K562 (cell line): Measurements from ENCODE around the gene CDH12. TPM values are rescaled to one million over a fixed set of nuclear protein-coding genes. Genes with fewer than 3 reads are reported as not detected.

Experiments used
- ATAC-seq: fragments of 200-7000 bp; cut with Tn5 transposase; 3 replicates; pipeline ENCODE4 v1.9.1; 2020; ENCODE audit warnings: moderate library complexity
- BruUV-seq: library from RNA; stranded (reverse); fragments of 400-500 nt; replicated peaks from 2 replicates; lab custom pipeline; 2021; lab: Mats Ljungman, UMichigan
- CTCF ChIA-PET: fragments of 300-600 bp; formaldehyde crosslinking; extraction: SDS; loops from one replicate; lab custom pipeline; 2021; ENCODE audit warnings: low intra/inter-chr PET ratio; lab: Yijun Ruan, JAX
- POLR2A ChIA-PET: fragments of 300-600, 350-650 bp; sonication (Branson Sonifier 250); formaldehyde crosslinking; extraction: SDS; loops from one replicate; lab custom pipeline; 2021; ENCODE audit warnings: antibody characterized with exemption, inconsistent platforms; lab: Yijun Ruan, JAX
- DNase-seq, 4 experiments: peaks; one replicate each; pipeline versions ENCODE4 v3.0.0 to v3.0.0-alpha.2; 2011 to 2018; ENCODE audit warnings: low spot score in 3 of 4, mixed read lengths in 3 of 4; ENCODE audit errors: extremely low read depth in 1 of 4
- FAIRE-seq: peaks from 2 replicates; lab custom pipeline; 2011; peaks lifted over from hg19 to GRCh38; lab: Jason Lieb, UNC
- H2AFZ ChIP-seq: 2 replicates; pipeline ENCODE4 v1.6.0; 2011; ENCODE audit warnings: low read depth, low read length, control low read depth, inconsistent platforms
- H3K27ac ChIP-seq: fragments of 200-600 bp; 3 replicates; pipeline ENCODE4 v1.8.0; 2011; ENCODE audit warnings: low read depth, mild to moderate bottlenecking, control low read depth, inconsistent platforms, low read length, moderate library complexity, mixed read lengths; ENCODE audit errors: extremely low read depth
- H3K27me3 ChIP-seq, 2 experiments: fragments of 300-600 bp in 1 of 2; 2 replicates in 1 of 2; 3 replicates in 1 of 2; pipeline versions ENCODE4 v1.6.0 to v1.8.0; 2011; ENCODE audit warnings: inconsistent platforms in 2 of 2, low read length in 2 of 2, mild to moderate bottlenecking in 1 of 2, mixed read lengths in 1 of 2, moderate library complexity in 1 of 2; ENCODE audit not compliant: control insufficient read depth in 2 of 2, insufficient read depth in 2 of 2
- H3K36me3 ChIP-seq: fragments of 300-600 bp; 3 replicates; pipeline ENCODE4 v1.8.0; 2011; ENCODE audit warnings: mild to moderate bottlenecking, low read length, inconsistent platforms; ENCODE audit not compliant: control insufficient read depth, insufficient read depth
- H3K4me1 ChIP-seq, 2 experiments: fragments of 200-600 bp in 1 of 2; replicated peaks in 1 of 2; 2 replicates in 1 of 2; 3 replicates in 1 of 2; pipeline versions ENCODE4 v1.5.1 to v1.8.0; 2011; ENCODE audit warnings: inconsistent platforms in 2 of 2, low read length in 2 of 2, mild to moderate bottlenecking in 1 of 2, mixed read lengths in 1 of 2, moderate library complexity in 1 of 2; ENCODE audit not compliant: control insufficient read depth in 2 of 2, insufficient read depth in 2 of 2
- H3K4me2 ChIP-seq: 2 replicates; pipeline ENCODE4 v1.6.1; 2011; ENCODE audit warnings: low read length, control low read depth, inconsistent platforms, mixed read lengths; ENCODE audit not compliant: insufficient read depth
- H3K4me3 ChIP-seq: fragments of 200-600 bp; sonication (generic), shearing (Covaris generic); 2 replicates; pipeline ENCODE4 v1.5.1; 2016; ENCODE audit warnings: control low read depth, inconsistent platforms
- H3K79me2 ChIP-seq: fragments of 200-600 bp; 3 replicates; pipeline ENCODE4 v1.8.0; 2011; ENCODE audit warnings: low read length, inconsistent platforms; ENCODE audit not compliant: control insufficient read depth, insufficient read depth
- H3K9ac ChIP-seq, 2 experiments: 2 replicates each; pipeline versions ENCODE4 v1.6.0 to v1.6.1; 2011; ENCODE audit warnings: low read depth in 2 of 2, low read length in 2 of 2, control low read depth in 1 of 2, inconsistent platforms in 1 of 2, mild to moderate bottlenecking in 1 of 2, mixed read lengths in 1 of 2; ENCODE audit not compliant: insufficient read depth in 1 of 2
- H3K9me1 ChIP-seq: one replicate; pipeline ENCODE4 v1.6.0; 2011; ENCODE audit warnings: inconsistent platforms, mild to moderate bottlenecking, low read length, moderate library complexity; ENCODE audit not compliant: control insufficient read depth, insufficient read depth
- H3K9me3 ChIP-seq: replicated peaks from 2 replicates; pipeline ENCODE4 v1.5.1; 2011; ENCODE audit warnings: low read depth, low read length, inconsistent platforms; ENCODE audit not compliant: control insufficient read depth, insufficient read depth
- H4K20me1 ChIP-seq: replicated peaks from 2 replicates; pipeline ENCODE4 v1.6.1; 2011; ENCODE audit warnings: low read length, inconsistent platforms, mixed read lengths; ENCODE audit not compliant: control insufficient read depth, insufficient read depth
- CBX3 ChIP-seq, 2 experiments: IDR thresholded peaks; 1 replicate in 1 of 2; 2 replicates in 1 of 2; pipeline ENCODE4 v1.6.1; 2012; ENCODE audit warnings: inconsistent platforms in 2 of 2, low read length in 2 of 2, borderline replicate concordance in 1 of 2, control low read depth in 1 of 2
- E2F3 ChIP-seq: fragments of 250-450 bp; sonication (Bioruptor Pico); IDR thresholded peaks from 2 replicates; pipeline ENCODE4 v1.4.0; 2020; ENCODE audit warnings: mild to moderate bottlenecking
- MAZ ChIP-seq, 2 experiments: fragments of 450-650 bp in 1 of 2; sonication (generic) in 1 of 2; formaldehyde crosslinking; IDR thresholded peaks in 1 of 2; conservative IDR thresholded peaks in 1 of 2; 2 replicates each; pipeline versions ENCODE4 v1.4.0 to v1.5.0; 2020; ENCODE audit warnings: mild to moderate bottlenecking in 1 of 2, missing genetic modification reagents in 1 of 2
- MYBL2 ChIP-seq, 2 experiments: fragments of 450-650 bp in 1 of 2; sonication (generic) in 1 of 2; formaldehyde crosslinking in 1 of 2; IDR thresholded peaks; 2 replicates each; pipeline versions ENCODE4 v1.6.1 to v1.8.1; 2017 to 2022; ENCODE audit warnings: borderline replicate concordance in 1 of 2, inconsistent platforms in 1 of 2, low read depth in 1 of 2, mild to moderate bottlenecking in 1 of 2, missing genetic modification reagents in 1 of 2, moderate library complexity in 1 of 2
- POLR2G ChIP-seq: fragments of 200-400 bp; formaldehyde crosslinking; IDR thresholded peaks from 2 replicates; pipeline ENCODE4 v1.6.1; 2017; ENCODE audit warnings: low read depth, mild to moderate bottlenecking, antibody characterized with exemption, low read length, moderate library complexity
- SMAD2 ChIP-seq: fragments of 150-350 bp; IDR thresholded peaks from 2 replicates; pipeline ENCODE4 v1.6.1; 2014; ENCODE audit warnings: low read depth, mild to moderate bottlenecking, low read length
- ZNF316 ChIP-seq: fragments of 450-650 bp; IDR thresholded peaks from 2 replicates; pipeline ENCODE4 v1.6.1; 2016
- WGBS: fragments of 100-300 bp; shearing (Covaris generic); methylation state at CpG from one replicate; pipeline ENCODE4 v1.1.6; 2016; ENCODE audit warnings: low coverage, mixed read lengths; ENCODE audit not compliant: insufficient coverage; ENCODE audit errors: missing lambda C conversion rate; 5-methylcytosine and 5-hydroxymethylcytosine counted together
- in situ Hi-C: fragments of 300-500 bp; cut with MboI; formaldehyde crosslinking; loops from 4 replicates; pipeline ENCODE4 v1.15.0; 2018; ENCODE audit warnings: inconsistent platforms, mixed read lengths
- intact Hi-C: fragments of 100-400 bp; cut with micrococcal nuclease; formaldehyde crosslinking; loops from 2 replicates; pipeline ENCODE4 v1.14.2; 2022
- polyA plus RNA-seq, 8 experiments: library from polyadenylated mRNA; depleted of rRNA in 4 of 8; stranded (reverse) in 5 of 8; unstranded in 3 of 8; fragments of >200 nt; fragmentation: Nextera tagmentation in 2 of 8; fragmentation: Illumina TruSeq in 1 of 8; extraction: Ambion mirVana in 2 of 8; extraction: Trizol in 1 of 8; gene quantifications; 2 replicates each; pipeline versions ENCODE4 v1.2.1 to v1.2.3, GENCODE V29; 2011 to 2014; ENCODE audit warnings: inconsistent platforms in 1 of 8, missing spikeins in 1 of 8
- total RNA-seq, 7 experiments: library from RNA; depleted of rRNA in 6 of 7; stranded (reverse); fragments of >200 nt in 6 of 7; fragmentation: Illumina TruSeq in 2 of 7; extraction: Trizol in 2 of 7; gene quantifications; 2 replicates each; pipeline versions ENCODE4 v1.2.1 to v1.2.3, GENCODE V29; 2011 to 2021; ENCODE audit warnings: low replicate concordance in 1 of 7
- TF ChIP-seq, protein P1 (sequence below): fragments of 250-450 bp; sonication (Bioruptor Pico); IDR thresholded peaks from 2 replicates; pipeline ENCODE4 v1.8.0; 2021; ENCODE audit warnings: mild to moderate bottlenecking, moderate library complexity

Gene CDH12
- total and polyA plus RNA-seq, 9 of the 15 experiments (the other 6 are each of a cell fraction or from before 2014, with no cell fraction given), result 0.03 to 1.7 (median 0.37) TPM

DNA sequence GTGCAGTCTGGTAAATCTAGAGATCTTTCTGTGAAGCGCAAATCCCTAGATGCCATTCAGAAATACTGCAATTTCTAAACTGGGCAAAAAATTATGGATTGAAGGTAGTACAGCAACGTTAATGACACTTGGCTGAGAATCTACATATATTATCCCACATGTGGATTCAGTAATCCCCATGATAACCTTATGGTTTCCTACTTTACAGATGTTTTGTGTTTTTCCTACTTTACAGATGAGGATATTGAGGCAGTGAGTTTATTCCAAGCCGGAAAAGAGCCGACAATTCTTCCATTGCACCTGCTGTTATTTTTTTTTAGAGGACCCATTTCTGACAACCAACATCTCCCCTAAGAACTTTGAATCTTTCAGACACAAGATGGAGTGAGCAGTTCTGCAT, 796.5 kb downstream of the CDH12 start:
- H3K27me3 ChIP-seq, result no peaks in the 10 kb centered on the region
- no peaks in the 10 kb centered on the region for H3K9me1 ChIP-seq
- H3K4me2 ChIP-seq, result no peak overlapping the region
- in situ Hi-C loops (no loop called here), intact Hi-C loops (no loop called here)
- ATAC-seq, result no peak
- ChIA-PET CTCF (no interaction called here), POLR2A (no interaction called here)
- H2AFZ ChIP-seq, result no peak overlapping the region
- no peaks in the 10 kb centered on the region for H3K9me3 ChIP-seq
- no peak overlapping the region for H3K4me3 ChIP-seq
- FAIRE-seq, result no peak
- DNase-seq, result no peak
- TF ChIP-seq ZNF316, result no peak
- no peaks in the 10 kb centered on the region for H3K36me3 ChIP-seq
- 3% methylated on average over 4 of the region's 4 CpGs for whole genome bisulfite sequencing
- H3K27ac ChIP-seq, result no peak overlapping the region
- no peak overlapping the region for H3K9ac ChIP-seq
- no TSS peak for BruUV-seq
- no peaks in the 10 kb centered on the region for H3K79me2 ChIP-seq
- no peaks in the 10 kb centered on the region for H3K4me1 ChIP-seq
- H4K20me1 ChIP-seq, result no peaks in the 10 kb centered on the region

DNA sequence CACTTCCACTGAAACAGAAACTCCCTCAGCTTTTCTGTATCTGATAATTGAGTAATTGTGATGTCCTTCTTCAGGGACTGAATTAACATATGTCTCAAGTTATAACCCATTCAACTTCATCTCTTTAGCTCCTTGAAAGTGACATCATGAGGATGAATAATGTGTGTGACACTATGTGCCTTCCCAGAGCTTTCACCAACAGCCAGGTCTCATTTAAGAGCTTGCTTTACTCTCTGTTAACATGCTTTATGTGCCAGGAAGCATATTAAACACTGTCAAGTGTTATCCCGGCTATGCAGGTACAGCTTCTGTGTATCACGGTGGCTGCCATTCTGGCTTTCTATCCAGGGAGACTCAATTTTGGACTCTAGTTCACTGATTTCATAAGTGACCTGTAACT, 799.9 kb downstream of the CDH12 start:
- Histone ChIP-seq H3K9me1 (no peaks in the 10 kb centered on the region), H3K4me2 (no peak overlapping the region), H2AFZ (no peak overlapping the region), H3K36me3 (no peaks in the 10 kb centered on the region), H4K20me1 (no peaks in the 10 kb centered on the region), H3K79me2 (no peaks in the 10 kb centered on the region), H3K9me3 (no peaks in the 10 kb centered on the region), H3K27ac (no peak overlapping the region), H3K4me1 (no peaks in the 10 kb centered on the region), H3K9ac (no peak overlapping the region), H3K4me3 (no peak overlapping the region), H3K27me3 (no peaks in the 10 kb centered on the region)
- FAIRE-seq (no peak), DNase-seq (no peak), ATAC-seq (no peak)
- intact Hi-C loops, result no loop called here
- CTCF ChIA-PET, result no interaction called here
- in situ Hi-C loops, result no loop called here
- WGBS, result 0% methylated on average over 2 of the region's 2 CpGs
- BruUV-seq, result no TSS peak
- TF ChIP-seq MAZ (CRISPR knock-in tag; conservative IDR thresholded peaks at IDR 0.05 in 1 of 2, IDR thresholded peaks at IDR 0.05 in 1 of 2) (no peak), POLR2G (no peak), SMAD2 (no peak), E2F3 (no peak), CBX3 (IDR thresholded peaks at IDR 0.05; ENCODE audit: borderline replicate concordance in 1 of 2, low read length in 2 of 2) (no peak), MYBL2 (IDR thresholded peaks at IDR 0.05; ENCODE audit: low read depth) (no peak), MYBL2 (CRISPR knock-in tag; IDR thresholded peaks at IDR 0.05; ENCODE audit: borderline replicate concordance) (no peak)
- TF ChIP-seq, protein P1, sequence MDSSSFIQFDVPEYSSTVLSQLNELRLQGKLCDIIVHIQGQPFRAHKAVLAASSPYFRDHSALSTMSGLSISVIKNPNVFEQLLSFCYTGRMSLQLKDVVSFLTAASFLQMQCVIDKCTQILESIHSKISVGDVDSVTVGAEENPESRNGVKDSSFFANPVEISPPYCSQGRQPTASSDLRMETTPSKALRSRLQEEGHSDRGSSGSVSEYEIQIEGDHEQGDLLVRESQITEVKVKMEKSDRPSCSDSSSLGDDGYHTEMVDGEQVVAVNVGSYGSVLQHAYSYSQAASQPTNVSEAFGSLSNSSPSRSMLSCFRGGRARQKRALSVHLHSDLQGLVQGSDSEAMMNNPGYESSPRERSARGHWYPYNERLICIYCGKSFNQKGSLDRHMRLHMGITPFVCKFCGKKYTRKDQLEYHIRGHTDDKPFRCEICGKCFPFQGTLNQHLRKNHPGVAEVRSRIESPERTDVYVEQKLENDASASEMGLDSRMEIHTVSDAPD (CRISPR knock-in tag), result no peak
- POLR2A ChIA-PET, result no interaction called here
